ENCODE measurements around the gene MRPL18. TPM values are rescaled to one million over a fixed set of nuclear protein-coding genes. Genes with fewer than 3 reads are reported as not detected.

Gene MRPL18
- total and polyA plus RNA-seq, 9 of the 15 experiments (the other 6 are each of a cell fraction or from before 2014, with no cell fraction given) = 149 to 456 (median 196) TPM

DNA sequence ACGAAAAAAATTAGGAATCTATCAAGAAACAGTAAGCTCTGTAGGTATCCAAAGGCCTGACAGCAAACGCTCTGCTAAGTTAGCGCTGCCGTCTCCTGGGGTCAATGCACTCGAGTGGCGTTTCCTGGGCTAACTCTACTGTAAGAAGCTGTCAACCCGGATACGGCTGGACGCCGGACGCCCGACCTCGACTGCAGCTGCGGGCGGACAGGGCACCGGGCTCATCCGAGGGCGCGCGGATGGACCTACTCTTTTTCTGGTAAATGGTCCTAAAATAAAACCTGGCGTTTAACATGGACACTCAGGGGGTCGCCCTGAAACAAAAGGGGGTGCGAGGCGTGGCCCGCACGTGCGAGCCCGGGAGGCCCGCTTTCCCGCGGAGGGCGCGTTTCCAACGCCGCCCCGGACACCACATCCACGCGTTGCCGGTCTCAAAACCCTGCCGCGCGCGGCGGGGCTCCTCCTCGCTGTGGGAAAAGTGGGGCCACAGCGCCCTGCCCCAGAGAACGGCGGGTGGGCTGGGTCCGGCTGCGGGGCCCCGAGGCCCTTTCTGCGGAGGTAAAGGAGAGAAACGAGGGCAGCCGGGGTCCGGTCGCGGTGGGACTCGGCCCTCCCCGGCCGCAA, 1.4 kb upstream of the MRPL18 start (continued):
- TF ChIP-seq ZBTB1 (CRISPR knock-in tag; IDR thresholded peaks at IDR 0.05; ENCODE audit: borderline replicate concordance, low read depth) (peak; percentile 69; the same call in 1 of the 2 replicates), FOSL1 (tag; conservative IDR thresholded peaks at IDR 0.05) (no peak), PHTF2 (CRISPR knock-in tag; IDR thresholded peaks at IDR 0.05) (peak; percentile 80; the same call in 1 of the 2 replicates), PTBP1 (IDR thresholded peaks at IDR 0.05; ENCODE audit: low read depth, low read length) (0 out of 2 replicates have a peak, but pooled peaks have one; percentile 51), MYC (IDR thresholded peaks at IDR 0.05; ENCODE audit: low read depth, low read length) (peak; percentile 62), MYC (CRISPR knock-in tag; IDR thresholded peaks at IDR 0.05; ENCODE audit: borderline replicate concordance, low read depth) (peak; percentile 87), ARNT (IDR thresholded peaks at IDR 0.05) (no peak), ZNF124 (CRISPR knock-in tag; IDR thresholded peaks at IDR 0.05) (0 out of 2 replicates have a peak, but pooled peaks have one; percentile 56), MAFF (IDR thresholded peaks at IDR 0.05; ENCODE audit: low read length) (no peak), KAT7 (CRISPR knock-in tag; IDR thresholded peaks at IDR 0.05; ENCODE audit: borderline replicate concordance) (peak; percentile 98), SMAD1 (IDR thresholded peaks at IDR 0.05; ENCODE audit: low read depth, low read length, partially characterized antibody) (no peak), SIN3B (IDR thresholded peaks at IDR 0.05; ENCODE audit: low read depth) (peak; percentile 8; the same call in 1 of the 2 replicates), BHLHE40 (IDR thresholded peaks at IDR 0.05; ENCODE audit: low read length) (peak; percentile 85), LCOR (CRISPR knock-in tag; IDR thresholded peaks at IDR 0.05) (0 out of 2 replicates have a peak, but pooled peaks have one; percentile 28), CXXC5 (CRISPR knock-in tag; IDR thresholded peaks at IDR 0.05) (peak; percentile 35), GATA2 (CRISPR knock-in tag; IDR thresholded peaks at IDR 0.05) (0 out of 2 replicates have a peak, but pooled peaks have one; percentile 7), E2F3 (CRISPR knock-in tag; IDR thresholded peaks at IDR 0.05) (peak; percentile 10; the same call in 1 of the 2 replicates)
- TF ChIP-seq, protein P1, sequence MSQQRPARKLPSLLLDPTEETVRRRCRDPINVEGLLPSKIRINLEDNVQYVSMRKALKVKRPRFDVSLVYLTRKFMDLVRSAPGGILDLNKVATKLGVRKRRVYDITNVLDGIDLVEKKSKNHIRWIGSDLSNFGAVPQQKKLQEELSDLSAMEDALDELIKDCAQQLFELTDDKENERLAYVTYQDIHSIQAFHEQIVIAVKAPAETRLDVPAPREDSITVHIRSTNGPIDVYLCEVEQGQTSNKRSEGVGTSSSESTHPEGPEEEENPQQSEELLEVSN (IDR thresholded peaks at IDR 0.05; ENCODE audit: borderline replicate concordance in 1 of 2, extremely low read depth in 1 of 2, insufficient read depth in 1 of 2, insufficient read length in 1 of 2, low read depth in 1 of 2, low read length in 1 of 2, poor library complexity in 1 of 2, severe bottlenecking in 1 of 2) = peak in 1 of 2 experiments; percentile 80
- TF ChIP-seq, protein P2, sequence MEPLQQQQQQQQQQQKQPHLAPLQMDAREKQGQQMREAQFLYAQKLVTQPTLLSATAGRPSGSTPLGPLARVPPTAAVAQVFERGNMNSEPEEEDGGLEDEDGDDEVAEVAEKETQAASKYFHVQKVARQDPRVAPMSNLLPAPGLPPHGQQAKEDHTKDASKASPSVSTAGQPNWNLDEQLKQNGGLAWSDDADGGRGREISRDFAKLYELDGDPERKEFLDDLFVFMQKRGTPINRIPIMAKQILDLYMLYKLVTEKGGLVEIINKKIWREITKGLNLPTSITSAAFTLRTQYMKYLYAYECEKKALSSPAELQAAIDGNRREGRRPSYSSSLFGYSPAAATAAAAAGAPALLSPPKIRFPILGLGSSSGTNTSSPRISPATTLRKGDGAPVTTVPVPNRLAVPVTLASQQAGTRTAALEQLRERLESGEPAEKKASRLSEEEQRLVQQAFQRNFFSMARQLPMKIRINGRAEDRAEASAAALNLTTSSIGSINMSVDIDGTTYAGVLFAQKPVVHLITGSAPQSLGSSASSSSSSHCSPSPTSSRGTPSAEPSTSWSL (CRISPR knock-in tag; IDR thresholded peaks at IDR 0.05; ENCODE audit: borderline replicate concordance) = no peak
- TF ChIP-seq, protein P3, sequence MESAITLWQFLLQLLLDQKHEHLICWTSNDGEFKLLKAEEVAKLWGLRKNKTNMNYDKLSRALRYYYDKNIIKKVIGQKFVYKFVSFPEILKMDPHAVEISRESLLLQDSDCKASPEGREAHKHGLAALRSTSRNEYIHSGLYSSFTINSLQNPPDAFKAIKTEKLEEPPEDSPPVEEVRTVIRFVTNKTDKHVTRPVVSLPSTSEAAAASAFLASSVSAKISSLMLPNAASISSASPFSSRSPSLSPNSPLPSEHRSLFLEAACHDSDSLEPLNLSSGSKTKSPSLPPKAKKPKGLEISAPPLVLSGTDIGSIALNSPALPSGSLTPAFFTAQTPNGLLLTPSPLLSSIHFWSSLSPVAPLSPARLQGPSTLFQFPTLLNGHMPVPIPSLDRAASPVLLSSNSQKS (CRISPR knock-in tag; IDR thresholded peaks at IDR 0.05) = no peak
- TF ChIP-seq, protein P4, sequence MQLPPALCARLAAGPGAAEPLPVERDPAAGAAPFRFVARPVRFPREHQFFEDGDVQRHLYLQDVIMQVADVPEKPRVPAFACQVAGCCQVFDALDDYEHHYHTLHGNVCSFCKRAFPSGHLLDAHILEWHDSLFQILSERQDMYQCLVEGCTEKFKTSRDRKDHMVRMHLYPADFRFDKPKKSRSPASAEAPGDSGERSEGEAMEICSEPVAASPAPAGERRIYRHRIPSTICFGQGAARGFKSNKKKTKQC (CRISPR knock-in tag; IDR thresholded peaks at IDR 0.05) = peak; percentile 28; the same call in 1 of the 2 replicates
- TF ChIP-seq, protein P5, sequence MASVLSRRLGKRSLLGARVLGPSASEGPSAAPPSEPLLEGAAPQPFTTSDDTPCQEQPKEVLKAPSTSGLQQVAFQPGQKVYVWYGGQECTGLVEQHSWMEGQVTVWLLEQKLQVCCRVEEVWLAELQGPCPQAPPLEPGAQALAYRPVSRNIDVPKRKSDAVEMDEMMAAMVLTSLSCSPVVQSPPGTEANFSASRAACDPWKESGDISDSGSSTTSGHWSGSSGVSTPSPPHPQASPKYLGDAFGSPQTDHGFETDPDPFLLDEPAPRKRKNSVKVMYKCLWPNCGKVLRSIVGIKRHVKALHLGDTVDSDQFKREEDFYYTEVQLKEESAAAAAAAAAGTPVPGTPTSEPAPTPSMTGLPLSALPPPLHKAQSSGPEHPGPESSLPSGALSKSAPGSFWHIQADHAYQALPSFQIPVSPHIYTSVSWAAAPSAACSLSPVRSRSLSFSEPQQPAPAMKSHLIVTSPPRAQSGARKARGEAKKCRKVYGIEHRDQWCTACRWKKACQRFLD (CRISPR knock-in tag; IDR thresholded peaks at IDR 0.05) = peak; percentile 46; the same call in 1 of the 2 replicates

Data from K562 (cell line).